ENCODE data around the gene DLGAP4. TPM values are rescaled to one million over a fixed set of nuclear protein-coding genes. Genes with fewer than 3 reads are reported as not detected.

DLGAP4 gene
- total RNA-seq, 1 donor from 2014 or later, result 199 TPM

- H3K36me3 Mint-ChIP-seq (ENCODE audit: unreplicated experiment), result peaks cover 5% of the 10 kb centered on the region
- no peaks in the 10 kb centered on the region for H3K27me3 Mint-ChIP-seq (ENCODE audit: unreplicated experiment)
- DNase-seq, result no peak
- no peak overlapping the region for H3K4me3 Mint-ChIP-seq (ENCODE audit: unreplicated experiment)
- no peaks in the 10 kb centered on the region for H3K4me1 Mint-ChIP-seq (ENCODE audit: low read depth, unreplicated experiment)
- TF ChIP-seq, protein P1, sequence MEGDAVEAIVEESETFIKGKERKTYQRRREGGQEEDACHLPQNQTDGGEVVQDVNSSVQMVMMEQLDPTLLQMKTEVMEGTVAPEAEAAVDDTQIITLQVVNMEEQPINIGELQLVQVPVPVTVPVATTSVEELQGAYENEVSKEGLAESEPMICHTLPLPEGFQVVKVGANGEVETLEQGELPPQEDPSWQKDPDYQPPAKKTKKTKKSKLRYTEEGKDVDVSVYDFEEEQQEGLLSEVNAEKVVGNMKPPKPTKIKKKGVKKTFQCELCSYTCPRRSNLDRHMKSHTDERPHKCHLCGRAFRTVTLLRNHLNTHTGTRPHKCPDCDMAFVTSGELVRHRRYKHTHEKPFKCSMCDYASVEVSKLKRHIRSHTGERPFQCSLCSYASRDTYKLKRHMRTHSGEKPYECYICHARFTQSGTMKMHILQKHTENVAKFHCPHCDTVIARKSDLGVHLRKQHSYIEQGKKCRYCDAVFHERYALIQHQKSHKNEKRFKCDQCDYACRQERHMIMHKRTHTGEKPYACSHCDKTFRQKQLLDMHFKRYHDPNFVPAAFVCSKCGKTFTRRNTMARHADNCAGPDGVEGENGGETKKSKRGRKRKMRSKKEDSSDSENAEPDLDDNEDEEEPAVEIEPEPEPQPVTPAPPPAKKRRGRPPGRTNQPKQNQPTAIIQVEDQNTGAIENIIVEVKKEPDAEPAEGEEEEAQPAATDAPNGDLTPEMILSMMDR (IDR thresholded peaks at IDR 0.05; ENCODE audit: partially characterized antibody, unreplicated experiment), result no peak
- no peak overlapping the region for H3K27ac Mint-ChIP-seq (ENCODE audit: unreplicated experiment)
- H3K9me3 Mint-ChIP-seq (ENCODE audit: unreplicated experiment), result peaks cover 2% of the 10 kb centered on the region
Observed at GRCh38 chr20:36402708-36403107, 96.6 kb downstream of the DLGAP4 start.

- Mint-ChIP-seq H3K27me3 (ENCODE audit: unreplicated experiment) (no peaks in the 10 kb centered on the region), H3K27ac (ENCODE audit: unreplicated experiment) (no peak overlapping the region), H3K4me1 (ENCODE audit: low read depth, unreplicated experiment) (no peaks in the 10 kb centered on the region), H3K36me3 (ENCODE audit: unreplicated experiment) (peaks cover 5% of the 10 kb centered on the region), H3K9me3 (ENCODE audit: unreplicated experiment) (no peaks in the 10 kb centered on the region), H3K4me3 (ENCODE audit: unreplicated experiment) (no peak overlapping the region)
- no peak for DNase-seq
- TF ChIP-seq, protein P1 (IDR thresholded peaks at IDR 0.05; ENCODE audit: partially characterized antibody, unreplicated experiment), result no peak
Observed at GRCh38 chr20:36404435-36404978, 98.4 kb downstream of the DLGAP4 start.

- H3K4me3 Mint-ChIP-seq (ENCODE audit: unreplicated experiment), result no peak overlapping the region
- no peaks in the 10 kb centered on the region for H3K9me3 Mint-ChIP-seq (ENCODE audit: unreplicated experiment)
- DNase-seq, result no peak
- TF ChIP-seq, protein P1 (IDR thresholded peaks at IDR 0.05; ENCODE audit: partially characterized antibody, unreplicated experiment), result no peak
- H3K27me3 Mint-ChIP-seq (ENCODE audit: unreplicated experiment), result no peaks in the 10 kb centered on the region
- H3K36me3 Mint-ChIP-seq (ENCODE audit: unreplicated experiment), result peaks cover 5% of the 10 kb centered on the region
- no peak overlapping the region for H3K27ac Mint-ChIP-seq (ENCODE audit: unreplicated experiment)
- no peaks in the 10 kb centered on the region for H3K4me1 Mint-ChIP-seq (ENCODE audit: low read depth, unreplicated experiment)
Observed at GRCh38 chr20:36405255-36405654, 99.1 kb downstream of the DLGAP4 start.

DNA sequence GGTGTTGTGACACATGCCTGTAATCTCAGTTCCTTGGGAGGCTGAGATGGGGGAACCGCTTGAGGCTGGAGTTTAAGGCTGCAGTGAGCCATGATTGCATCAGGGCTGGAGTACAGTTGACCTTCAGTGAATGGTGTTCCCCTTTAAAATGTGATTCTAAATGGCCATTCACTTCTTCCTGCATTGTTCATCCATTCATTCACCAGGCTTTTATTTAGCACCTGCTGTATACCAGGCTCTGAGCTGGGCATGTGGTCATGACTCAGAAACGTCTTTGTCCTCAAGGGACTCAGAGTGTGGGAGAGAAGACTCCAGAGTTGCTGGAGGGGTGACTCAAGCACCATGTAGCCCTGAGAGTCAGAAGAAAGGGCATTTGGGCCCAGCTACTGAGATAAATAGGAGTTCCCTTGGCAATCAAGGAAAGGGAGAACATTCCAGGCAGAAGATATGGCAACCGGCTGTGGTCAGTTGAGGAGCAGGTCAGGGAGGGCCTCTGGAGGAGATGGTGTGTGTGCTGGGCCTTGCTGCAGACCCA lies 101.1 kb downstream of the DLGAP4 start:
- Mint-ChIP-seq H3K27ac (ENCODE audit: unreplicated experiment) (no peak overlapping the region), H3K4me3 (ENCODE audit: unreplicated experiment) (no peak overlapping the region), H3K9me3 (ENCODE audit: unreplicated experiment) (no peaks in the 10 kb centered on the region), H3K4me1 (ENCODE audit: low read depth, unreplicated experiment) (no peaks in the 10 kb centered on the region), H3K27me3 (ENCODE audit: unreplicated experiment) (no peaks in the 10 kb centered on the region), H3K36me3 (ENCODE audit: unreplicated experiment) (peaks cover 5% of the 10 kb centered on the region)
- TF ChIP-seq, protein P1 (IDR thresholded peaks at IDR 0.05; ENCODE audit: partially characterized antibody, unreplicated experiment), result no peak
- DNase-seq, result no peak

GRCh38 chr20:36408219-36408618 lies 102.1 kb downstream of the DLGAP4 start:
- Mint-ChIP-seq H3K4me3 (ENCODE audit: unreplicated experiment) (no peak overlapping the region), H3K27ac (ENCODE audit: unreplicated experiment) (no peak overlapping the region), H3K36me3 (ENCODE audit: unreplicated experiment) (peaks cover under 1% of the 10 kb centered on the region), H3K9me3 (ENCODE audit: unreplicated experiment) (no peaks in the 10 kb centered on the region), H3K27me3 (ENCODE audit: unreplicated experiment) (no peaks in the 10 kb centered on the region), H3K4me1 (ENCODE audit: low read depth, unreplicated experiment) (no peaks in the 10 kb centered on the region)
- no peak for DNase-seq
- TF ChIP-seq, protein P1 (IDR thresholded peaks at IDR 0.05; ENCODE audit: partially characterized antibody, unreplicated experiment), result no peak
